Thyroid gland (tissue), 4 donors: ENCODE data around the gene BATF. TPM values are rescaled to one million over a fixed set of nuclear protein-coding genes. Genes with fewer than 3 reads are reported as not detected.

Source experiments
- DNase-seq, 2 donors: peaks; one replicate each; pipeline ENCODE4 v3.0.0-alpha.2; 2019
- H3K27ac ChIP-seq, 3 donors: fragments of 200-600 bp; sonication (generic); 1 replicate in 2 of 3; 2 replicates in 1 of 3; pipeline ENCODE4 v1.5.1; 2016 to 2019; ENCODE audit warnings: mild to moderate bottlenecking in 1 of 3, moderate library complexity in 1 of 3
- H3K27me3 ChIP-seq: fragments of 200-600 bp; sonication (generic); one replicate; pipeline ENCODE4 v1.5.1; 2019
- H3K36me3 ChIP-seq, 2 donors: fragments of 200-600 bp; sonication (generic); one replicate each; pipeline ENCODE4 v1.5.1; 2016 to 2019
- H3K4me1 ChIP-seq, 2 donors: fragments of 200-600 bp; sonication (generic); one replicate each; pipeline ENCODE4 v1.5.1; 2017 to 2019
- H3K4me3 ChIP-seq, 3 donors: fragments of 200-600 bp; sonication (generic); replicated peaks in 1 of 3; 1 replicate in 2 of 3; 2 replicates in 1 of 3; pipeline ENCODE4 v1.5.1; 2016; ENCODE audit warnings: mild to moderate bottlenecking in 1 of 3
- H3K9me3 ChIP-seq: fragments of 200-600 bp; sonication (generic); one replicate; pipeline ENCODE4 v1.5.1; 2017
- POLR2A ChIP-seq, 2 donors: fragments of 450-650 bp; IDR thresholded peaks; one replicate each; pipeline ENCODE4 v1.6.1; 2017; ENCODE audit warnings: antibody characterized with exemption in 2 of 2, mild to moderate bottlenecking in 2 of 2, moderate library complexity in 1 of 2
- WGBS, 2 donors: methylation state at CpG; one replicate each; pipeline ENCODE4 v1.1.5; 2017; 5-methylcytosine and 5-hydroxymethylcytosine counted together
- intact Hi-C: fragments of 100-400 bp; cut with DNase I; formaldehyde crosslinking; loops from one replicate; pipeline ENCODE4 v1.15.1; 2023
- total RNA-seq, 4 donors: library from RNA; depleted of rRNA; stranded (reverse); fragments of >200 nt; gene quantifications; one replicate each; pipeline ENCODE4 v1.2.3, GENCODE V29; 2016
- TF ChIP-seq, protein P1 (sequence below), 6 experiments: fragments of 200-600 bp in 3 of 6; fragments of 450-650 bp in 3 of 6; sonication (generic) in 3 of 6; IDR thresholded peaks; one replicate each; pipeline ENCODE4 v1.5.1; 2016 to 2019; ENCODE audit warnings: antibody characterized with exemption in 6 of 6, mild to moderate bottlenecking in 2 of 6, inconsistent platforms in 1 of 6, moderate library complexity in 1 of 6

The BATF gene
- total RNA-seq, 4 donors from 2014 or later, result 1.6 to 6.6 (median 4.9) TPM; not detected in 1

DNA sequence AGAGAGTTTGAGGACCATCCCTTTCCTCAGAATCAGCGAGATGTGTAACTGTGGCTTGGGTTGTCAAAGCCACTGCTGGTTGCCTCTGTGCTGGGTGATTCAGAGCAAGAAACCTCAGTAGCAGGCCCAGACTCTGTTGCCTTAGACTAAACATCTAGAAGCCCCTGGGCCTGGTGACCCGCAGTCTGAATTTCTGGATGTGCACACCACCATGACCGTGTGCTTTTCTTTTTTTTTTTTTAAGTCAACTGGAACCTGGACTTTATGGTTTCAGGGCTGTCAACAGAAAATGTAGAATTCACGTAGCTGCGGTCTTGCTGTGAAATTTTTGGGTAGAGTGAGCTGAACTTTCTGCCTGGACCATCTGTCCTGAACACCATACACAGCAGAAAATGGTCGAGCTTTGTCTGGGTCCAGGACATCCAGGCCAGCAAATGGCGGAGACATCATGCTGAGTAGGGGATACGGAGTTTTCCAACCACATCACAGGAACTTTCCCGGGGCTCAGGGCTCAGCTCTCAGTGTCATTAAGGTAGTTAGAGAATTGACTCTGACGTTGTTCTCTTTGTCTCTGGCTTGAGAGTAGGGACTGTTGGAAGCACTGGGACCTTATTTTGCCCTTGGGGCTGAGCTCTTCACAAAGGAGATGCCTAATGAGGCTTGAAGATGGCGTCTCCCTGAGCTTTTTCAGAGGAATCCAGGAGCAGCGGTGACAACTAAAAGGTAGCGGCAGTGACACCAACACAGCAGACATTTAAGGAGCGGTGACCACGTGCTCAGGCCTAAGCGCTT lies 23.0 kb upstream of the BATF start:
- 90% methylated on average over 15 to 16 of the region's 16 CpGs for WGBS, 2 donors
- H3K4me1 ChIP-seq, result no peaks in the 10 kb centered on the region
- no peaks in the 10 kb centered on the region for H3K27me3 ChIP-seq
- no peaks in the 10 kb centered on the region for H3K36me3 ChIP-seq
- H3K9me3 ChIP-seq, result no peaks in the 10 kb centered on the region
- no peak for DNase-seq
- TF ChIP-seq, protein P1, sequence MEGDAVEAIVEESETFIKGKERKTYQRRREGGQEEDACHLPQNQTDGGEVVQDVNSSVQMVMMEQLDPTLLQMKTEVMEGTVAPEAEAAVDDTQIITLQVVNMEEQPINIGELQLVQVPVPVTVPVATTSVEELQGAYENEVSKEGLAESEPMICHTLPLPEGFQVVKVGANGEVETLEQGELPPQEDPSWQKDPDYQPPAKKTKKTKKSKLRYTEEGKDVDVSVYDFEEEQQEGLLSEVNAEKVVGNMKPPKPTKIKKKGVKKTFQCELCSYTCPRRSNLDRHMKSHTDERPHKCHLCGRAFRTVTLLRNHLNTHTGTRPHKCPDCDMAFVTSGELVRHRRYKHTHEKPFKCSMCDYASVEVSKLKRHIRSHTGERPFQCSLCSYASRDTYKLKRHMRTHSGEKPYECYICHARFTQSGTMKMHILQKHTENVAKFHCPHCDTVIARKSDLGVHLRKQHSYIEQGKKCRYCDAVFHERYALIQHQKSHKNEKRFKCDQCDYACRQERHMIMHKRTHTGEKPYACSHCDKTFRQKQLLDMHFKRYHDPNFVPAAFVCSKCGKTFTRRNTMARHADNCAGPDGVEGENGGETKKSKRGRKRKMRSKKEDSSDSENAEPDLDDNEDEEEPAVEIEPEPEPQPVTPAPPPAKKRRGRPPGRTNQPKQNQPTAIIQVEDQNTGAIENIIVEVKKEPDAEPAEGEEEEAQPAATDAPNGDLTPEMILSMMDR (IDR thresholded peaks at IDR 0.05), result no peak
- TF ChIP-seq POLR2A (IDR thresholded peaks at IDR 0.05), result no peak
- H3K4me3 ChIP-seq, result no peak overlapping the region
- intact Hi-C loops, result loop anchor here (10.0 kb wide), 1 partner anchor 56 kb away; no protein-coding TSS in a partner anchor
- H3K27ac ChIP-seq, result no peak overlapping the region

DNA sequence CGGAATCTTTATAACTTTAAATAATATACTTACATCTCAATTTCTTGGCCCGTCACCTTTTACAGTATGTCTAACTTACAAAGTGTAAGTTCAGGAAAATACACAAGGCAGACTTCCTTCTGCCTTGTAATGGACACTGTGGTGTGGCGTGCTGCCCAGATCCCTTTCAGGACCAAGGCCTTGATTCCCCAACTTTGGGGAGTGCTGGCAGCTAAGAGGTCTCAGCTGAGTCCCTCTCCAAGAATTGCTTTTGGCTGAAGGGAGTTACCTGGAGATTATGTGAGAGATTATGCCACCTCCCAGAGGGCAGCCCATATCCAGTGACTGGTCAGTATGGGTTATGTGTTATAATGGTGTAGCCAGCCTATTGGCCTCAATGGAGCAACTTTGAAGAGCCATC lies 21.2 kb upstream of the BATF start:
- TF ChIP-seq, protein P1 (IDR thresholded peaks at IDR 0.05), result no peak
- no peak for TF ChIP-seq POLR2A (IDR thresholded peaks at IDR 0.05)
- intact Hi-C loops, result no loop called here
- Histone ChIP-seq H3K27me3 (no peaks in the 10 kb centered on the region), H3K9me3 (no peaks in the 10 kb centered on the region), H3K4me3 (no peak overlapping the region), H3K4me1 (no peaks in the 10 kb centered on the region), H3K36me3 (no peaks in the 10 kb centered on the region), H3K27ac (no peak overlapping the region)
- DNase-seq, result no peak
- WGBS, 2 donors, result 97 to 98% methylated on average over 3 of the region's 3 CpGs

- TF ChIP-seq POLR2A (IDR thresholded peaks at IDR 0.05), result no peak
- TF ChIP-seq, protein P1 (IDR thresholded peaks at IDR 0.05), result no peak
- intact Hi-C loops, result no loop called here
- no peak for DNase-seq
- no peaks in the 10 kb centered on the region for H3K9me3 ChIP-seq
- H3K36me3 ChIP-seq, result no peaks in the 10 kb centered on the region
- no peaks in the 10 kb centered on the region for H3K27me3 ChIP-seq
- no peaks in the 10 kb centered on the region for H3K4me1 ChIP-seq
- no peak overlapping the region for H3K4me3 ChIP-seq
- no peak overlapping the region for H3K27ac ChIP-seq
- WGBS, 2 donors, result 98% methylated on average over 1 of the region's 1 CpG
These were observed 17.9 kb upstream of the BATF start for GRCh38 chr14:75504411-75504810.

GRCh38 chr14:75506930-75507329 lies 15.3 kb upstream of the BATF start:
- no peak overlapping the region for H3K27ac ChIP-seq
- H3K4me1 ChIP-seq, result no peaks in the 10 kb centered on the region
- H3K4me3 ChIP-seq, result no peak overlapping the region
- H3K36me3 ChIP-seq, result no peaks in the 10 kb centered on the region
- WGBS, 2 donors, result 97 to 98% methylated on average over 1 of the region's 1 CpG
- no peaks in the 10 kb centered on the region for H3K27me3 ChIP-seq
- no peaks in the 10 kb centered on the region for H3K9me3 ChIP-seq
- intact Hi-C loops, result no loop called here
- no peak for TF ChIP-seq POLR2A (IDR thresholded peaks at IDR 0.05)
- TF ChIP-seq, protein P1 (IDR thresholded peaks at IDR 0.05), result no peak
- no peak for DNase-seq

GRCh38 chr14:75510547-75510946 lies 11.7 kb upstream of the BATF start:
- Histone ChIP-seq H3K9me3 (no peaks in the 10 kb centered on the region), H3K4me1 (peaks cover 8 to 15% of the 10 kb centered on the region in 2 donors), H3K27ac (no peak overlapping the region), H3K27me3 (no peaks in the 10 kb centered on the region), H3K36me3 (no peaks in the 10 kb centered on the region), H3K4me3 (no peak overlapping the region)
- no peak for TF ChIP-seq POLR2A (IDR thresholded peaks at IDR 0.05)
- TF ChIP-seq, protein P1 (IDR thresholded peaks at IDR 0.05), result no peak
- intact Hi-C loops, result loop anchor here (10.0 kb wide), 1 partner anchor 54 kb away; no protein-coding TSS in a partner anchor
- WGBS, 2 donors, result 94 to 100% methylated on average over 1 of the region's 1 CpG
- DNase-seq, result no peak
